Kidney (tissue), 14 donors: ENCODE results near the gene STXBP3. TPM values are rescaled to one million over a fixed set of nuclear protein-coding genes. Genes with fewer than 3 reads are reported as not detected.

Experiments used
- DNase-seq, 5 donors: peaks; one replicate each; pipeline ENCODE4 v3.0.0-alpha.2; 2013 to 2020
- FAIRE-seq: peaks from 2 replicates; lab custom pipeline; 2012; peaks lifted over from hg19 to GRCh38; lab: Jason Lieb, UNC
- H3K27ac ChIP-seq, 2 donors: one replicate each; pipeline ENCODE4 v1.7.0; 2013; ENCODE audit warnings: low read depth in 2 of 2, low read length in 2 of 2, inconsistent platforms in 1 of 2
- H3K27me3 ChIP-seq: one replicate; pipeline ENCODE4 v1.7.1; 2013; ENCODE audit warnings: low read length, inconsistent platforms; ENCODE audit not compliant: control insufficient read depth, insufficient read depth
- H3K36me3 ChIP-seq, 3 donors: one replicate each; pipeline versions ENCODE4 v1.7.0 to v1.7.1; 2013; ENCODE audit warnings: low read length in 3 of 3, control low read depth in 1 of 3, inconsistent platforms in 1 of 3; ENCODE audit not compliant: insufficient read depth in 3 of 3, control insufficient read depth in 2 of 3
- H3K4me1 ChIP-seq, 3 donors: one replicate each; pipeline versions ENCODE4 v1.7.0 to v1.7.1; 2013; ENCODE audit warnings: low read length in 3 of 3, inconsistent platforms in 1 of 3, low read depth in 1 of 3; ENCODE audit not compliant: control insufficient read depth in 2 of 3, insufficient read depth in 2 of 3
- H3K4me3 ChIP-seq, 3 donors: one replicate each; pipeline versions ENCODE4 v1.7.0 to v1.8.1; 2013; ENCODE audit warnings: low read length in 3 of 3, control low read depth in 1 of 3, inconsistent platforms in 1 of 3
- H3K9ac ChIP-seq, 3 donors: one replicate each; pipeline versions ENCODE4 v1.7.0 to v1.7.1; 2013; ENCODE audit warnings: low read length in 3 of 3, control low read depth in 1 of 3, inconsistent platforms in 1 of 3
- H3K9me3 ChIP-seq, 3 donors: one replicate each; pipeline versions ENCODE4 v1.7.0 to v1.7.1; 2013; ENCODE audit warnings: low read length in 3 of 3, control low read depth in 1 of 3, inconsistent platforms in 1 of 3; ENCODE audit not compliant: control insufficient read depth in 2 of 3, insufficient read depth in 1 of 3
- CTCF ChIP-seq: IDR thresholded peaks from 3 replicates; pipeline ENCODE4 v1.5.1; 2012; ENCODE audit warnings: mild to moderate bottlenecking, moderate library complexity, borderline replicate concordance; ENCODE audit not compliant: insufficient read depth; ENCODE audit errors: extremely low read depth
- intact Hi-C: fragments of 100-400 bp; cut with DNase I; formaldehyde crosslinking; loops from one replicate; pipeline ENCODE4 v1.11.1; 2022
- polyA plus RNA-seq: library from polyadenylated mRNA; stranded (reverse); fragments of 350-450 nt; fragmentation: Illumina TruSeq; extraction: RNeasy Lipid Tissue Mini Kit (QIAGEN cat#74804); gene quantifications from one replicate; pipeline ENCODE4 v1.2.3, GENCODE V29; 2014; ENCODE audit warnings: low read depth, low replicate concordance; ENCODE audit not compliant: insufficient read depth
- total RNA-seq: library from RNA; stranded (reverse); fragmentation: NEBNext Ultra II Directional; extraction: Animal tissue kit (Norgen Biotek cat#: 25700); gene quantifications from one replicate; pipeline ENCODE4 v1.2.1, GENCODE V29; 2021
- donor health status: control.
- donor health status: control.
- donor health status: control.
- donor health status: control.
- donor health status: control.
- donor health status: DM: yes; HTN: yes; CAD: no.
- donor health status: Normal renal cell carcinoma (clear cell type).

Gene STXBP3
- total and polyA plus RNA-seq, 2 donors from 2014 or later, result 26.0 to 61.4 TPM

GRCh38 chr1:108785880-108786279 lies 39.4 kb downstream of the STXBP3 start:
- DNase-seq (no peak), FAIRE-seq (no peak)
- H3K36me3 ChIP-seq, result peaks cover 4 to 22% (median 18%) of the 10 kb centered on the region in 3 donors
- no peaks in the 10 kb centered on the region for H3K27me3 ChIP-seq
- H3K4me1 ChIP-seq, result no peaks in the 10 kb centered on the region
- no peak overlapping the region for H3K4me3 ChIP-seq
- H3K27ac ChIP-seq, result no peak overlapping the region
- intact Hi-C loops, result no loop called here
- H3K9ac ChIP-seq, result no peak overlapping the region
- no peak for TF ChIP-seq CTCF
- peaks cover 0 to 9% (median 2%) of the 10 kb centered on the region in 3 donors for H3K9me3 ChIP-seq

GRCh38 chr1:108791790-108792189 lies 45.3 kb downstream of the STXBP3 start:
- no peak for DNase-seq
- no peak for FAIRE-seq
- Histone ChIP-seq H3K4me3 (no peak overlapping the region), H3K27me3 (no peaks in the 10 kb centered on the region), H3K27ac (no peak overlapping the region), H3K36me3 (peaks cover 2 to 10% (median 9%) of the 10 kb centered on the region in 3 donors), H3K4me1 (no peaks in the 10 kb centered on the region), H3K9me3 (peaks cover 0 to 18% (median 0%) of the 10 kb centered on the region in 3 donors), H3K9ac (no peak overlapping the region)
- TF ChIP-seq CTCF, result no peak
- intact Hi-C loops, result no loop called here

GRCh38 chr1:108792420-108792819 lies 45.9 kb downstream of the STXBP3 start:
- FAIRE-seq (no peak), DNase-seq (no peak)
- Histone ChIP-seq H3K9ac (no peak overlapping the region), H3K4me3 (no peak overlapping the region), H3K36me3 (peaks cover 2 to 10% (median 9%) of the 10 kb centered on the region in 3 donors), H3K4me1 (no peaks in the 10 kb centered on the region), H3K9me3 (peaks cover 0 to 18% (median 0%) of the 10 kb centered on the region in 3 donors), H3K27ac (no peak overlapping the region), H3K27me3 (no peaks in the 10 kb centered on the region)
- intact Hi-C loops, result no loop called here
- no peak for TF ChIP-seq CTCF

GRCh38 chr1:108799001-108799400 lies 52.5 kb downstream of the STXBP3 start:
- H3K27ac ChIP-seq, result no peak overlapping the region
- H3K9ac ChIP-seq, result no peak overlapping the region
- H3K36me3 ChIP-seq, result peaks cover 2 to 18% (median 15%) of the 10 kb centered on the region in 3 donors
- FAIRE-seq (no peak), DNase-seq (no peak)
- TF ChIP-seq CTCF, result no peak
- intact Hi-C loops, result no loop called here
- H3K9me3 ChIP-seq, result no peaks in the 10 kb centered on the region
- no peaks in the 10 kb centered on the region for H3K4me1 ChIP-seq
- H3K4me3 ChIP-seq, result no peak overlapping the region
- no peaks in the 10 kb centered on the region for H3K27me3 ChIP-seq
